Keratinocyte (primary cell): ENCODE data around the gene LCE2B. TPM values are rescaled to one million over a fixed set of nuclear protein-coding genes. Genes with fewer than 3 reads are reported as not detected.

ENCODE experiments used
- DNase-seq: peaks from one replicate; pipeline ENCODE4 v3.0.0-alpha.2; 2011; ENCODE audit warnings: low read depth, missing footprints, low spot score
- FAIRE-seq: peaks from 2 replicates; lab custom pipeline; 2011; peaks lifted over from hg19 to GRCh38; lab: Jason Lieb, UNC
- H2AFZ ChIP-seq: 2 replicates; pipeline ENCODE4 v1.6.0; 2012; ENCODE audit warnings: low read length, control low read depth, inconsistent platforms; ENCODE audit not compliant: control insufficient read depth
- H3K27ac ChIP-seq: 2 replicates; pipeline ENCODE4 v1.5.1; 2011; ENCODE audit warnings: low read length; ENCODE audit not compliant: control insufficient read depth, insufficient read depth
- H3K27me3 ChIP-seq: 3 replicates; pipeline ENCODE4 v1.6.0; 2011; ENCODE audit warnings: low read length; ENCODE audit not compliant: control insufficient read depth, insufficient read depth; ENCODE audit errors: extremely low read depth
- H3K36me3 ChIP-seq, 2 experiments: 2 replicates in 1 of 2; 3 replicates in 1 of 2; pipeline ENCODE4 v1.5.1; 2011; ENCODE audit warnings: low read length in 2 of 2, mild to moderate bottlenecking in 1 of 2; ENCODE audit not compliant: control insufficient read depth in 2 of 2, insufficient read depth in 2 of 2; ENCODE audit errors: extremely low read depth in 1 of 2
- H3K4me1 ChIP-seq: 3 replicates; pipeline ENCODE4 v1.5.1; 2011; ENCODE audit warnings: low read length; ENCODE audit not compliant: control insufficient read depth, insufficient read depth; ENCODE audit errors: extremely low read depth
- H3K4me2 ChIP-seq: 3 replicates; pipeline ENCODE4 v1.6.0; 2011; ENCODE audit warnings: low read depth, low read length; ENCODE audit not compliant: control insufficient read depth, insufficient read depth; ENCODE audit errors: extremely low read depth
- H3K4me3 ChIP-seq, 3 experiments: fragments of 200-600 bp in 1 of 3; sonication (generic) in 1 of 3; 2 replicates in 2 of 3; 3 replicates in 1 of 3; pipeline ENCODE4 v1.5.1; 2011 to 2016; ENCODE audit warnings: low read length in 3 of 3, mild to moderate bottlenecking in 3 of 3, control low read depth in 2 of 3, inconsistent platforms in 1 of 3, low read depth in 1 of 3, mixed read lengths in 1 of 3, mixed run types in 1 of 3, moderate library complexity in 1 of 3; ENCODE audit not compliant: control insufficient read depth in 2 of 3, insufficient read depth in 2 of 3; ENCODE audit errors: extremely low read depth in 1 of 3
- H3K79me2 ChIP-seq: 2 replicates; pipeline ENCODE4 v1.6.0; 2012; ENCODE audit warnings: low read length; ENCODE audit not compliant: control insufficient read depth, insufficient read depth
- H3K9ac ChIP-seq: 3 replicates; pipeline ENCODE4 v1.6.0; 2011; ENCODE audit warnings: low read length; ENCODE audit not compliant: control insufficient read depth, insufficient read depth; ENCODE audit errors: extremely low read depth
- H3K9me1 ChIP-seq: 3 replicates; pipeline ENCODE4 v1.6.0; 2011; ENCODE audit warnings: low read length; ENCODE audit not compliant: control insufficient read depth, insufficient read depth; ENCODE audit errors: extremely low read depth
- H3K9me3 ChIP-seq: 2 replicates; pipeline ENCODE4 v1.5.1; 2012; ENCODE audit warnings: low read depth, low read length; ENCODE audit not compliant: control insufficient read depth
- H4K20me1 ChIP-seq: 3 replicates; pipeline ENCODE4 v1.6.0; 2011; ENCODE audit warnings: low read length; ENCODE audit not compliant: control insufficient read depth, insufficient read depth; ENCODE audit errors: extremely low read depth
- EZH2 ChIP-seq: IDR thresholded peaks from one replicate; pipeline ENCODE4 v1.6.1; 2012; ENCODE audit warnings: inconsistent platforms, mild to moderate bottlenecking, low read length, moderate library complexity
- dilution Hi-C: fragments of 300-500 bp; cut with MboI; formaldehyde crosslinking; loops from one replicate; pipeline ENCODE4 v1.7.0; 2020; ENCODE audit warnings: low sequenced_read_pairs; ENCODE audit not compliant: extremely low pct_ligation_motif_present
- polyA plus RNA-seq, 5 experiments: library from polyadenylated mRNA; depleted of rRNA in 3 of 5; stranded (reverse) in 3 of 5; stranded (forward) in 1 of 5; unstranded in 1 of 5; fragments of >200 nt; gene quantifications; 1 replicate in 1 of 5; 2 replicates in 3 of 5; 3 replicates in 1 of 5; pipeline versions ENCODE4 v1.2.1 to v1.2.3, GENCODE V29; 2011 to 2012; ENCODE audit warnings: missing spikeins in 2 of 5, low read depth in 1 of 5, low replicate concordance in 1 of 5
- TF ChIP-seq, protein P1 (sequence below), 3 experiments: IDR thresholded peaks in 1 of 3; conservative IDR thresholded peaks in 1 of 3; optimal IDR thresholded peaks in 1 of 3; 2 replicates in 2 of 3; 3 replicates in 1 of 3; pipeline versions ENCODE3 to v1.5.1; 2011; ENCODE audit warnings: low read length in 3 of 3, mild to moderate bottlenecking in 3 of 3, moderate library complexity in 2 of 3, control low read depth in 1 of 3, inconsistent platforms in 1 of 3; ENCODE audit not compliant: insufficient read depth in 2 of 3; ENCODE audit errors: extremely low read depth in 1 of 3

LCE2B gene
- polyA plus RNA-seq, 1 donor (not counting 4 experiments of a cell fraction or from before 2014, with no cell fraction given): 0.49 TPM

DNA sequence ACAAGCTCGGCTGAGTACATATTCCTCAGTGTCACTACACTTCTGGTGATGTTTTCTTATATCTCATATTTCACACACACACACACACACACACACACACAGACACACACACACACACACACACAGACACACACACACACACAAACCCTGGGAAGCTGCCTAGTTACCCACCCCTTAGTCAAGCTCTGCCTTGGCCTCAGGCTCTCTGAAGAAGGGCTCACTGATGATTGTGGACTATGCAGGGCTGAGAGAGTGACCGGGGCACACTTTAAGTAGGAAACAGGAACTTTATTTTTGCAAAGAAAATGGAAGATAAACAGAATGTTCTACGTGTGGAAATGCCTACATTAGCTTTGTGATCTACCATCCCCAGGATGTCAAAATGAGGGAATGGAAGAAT is 42.0 kb upstream of the LCE2B start:
- H3K36me3 ChIP-seq: no peaks in the 10 kb centered on the region
- DNase-seq: no peak
- H3K27me3 ChIP-seq: peaks cover 5% of the 10 kb centered on the region
- no peak for TF ChIP-seq EZH2
- TF ChIP-seq, protein P1, sequence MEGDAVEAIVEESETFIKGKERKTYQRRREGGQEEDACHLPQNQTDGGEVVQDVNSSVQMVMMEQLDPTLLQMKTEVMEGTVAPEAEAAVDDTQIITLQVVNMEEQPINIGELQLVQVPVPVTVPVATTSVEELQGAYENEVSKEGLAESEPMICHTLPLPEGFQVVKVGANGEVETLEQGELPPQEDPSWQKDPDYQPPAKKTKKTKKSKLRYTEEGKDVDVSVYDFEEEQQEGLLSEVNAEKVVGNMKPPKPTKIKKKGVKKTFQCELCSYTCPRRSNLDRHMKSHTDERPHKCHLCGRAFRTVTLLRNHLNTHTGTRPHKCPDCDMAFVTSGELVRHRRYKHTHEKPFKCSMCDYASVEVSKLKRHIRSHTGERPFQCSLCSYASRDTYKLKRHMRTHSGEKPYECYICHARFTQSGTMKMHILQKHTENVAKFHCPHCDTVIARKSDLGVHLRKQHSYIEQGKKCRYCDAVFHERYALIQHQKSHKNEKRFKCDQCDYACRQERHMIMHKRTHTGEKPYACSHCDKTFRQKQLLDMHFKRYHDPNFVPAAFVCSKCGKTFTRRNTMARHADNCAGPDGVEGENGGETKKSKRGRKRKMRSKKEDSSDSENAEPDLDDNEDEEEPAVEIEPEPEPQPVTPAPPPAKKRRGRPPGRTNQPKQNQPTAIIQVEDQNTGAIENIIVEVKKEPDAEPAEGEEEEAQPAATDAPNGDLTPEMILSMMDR (optimal IDR thresholded peaks at IDR 0.05 in 1 of 3, IDR thresholded peaks at IDR 0.05 in 1 of 3, conservative IDR thresholded peaks at IDR 0.05 in 1 of 3; ENCODE audit: extremely low read depth in 1 of 3, insufficient read depth in 2 of 3, low read length in 3 of 3): no peak
- no peak overlapping the region for H3K27ac ChIP-seq
- no peaks in the 10 kb centered on the region for H3K4me1 ChIP-seq
- dilution Hi-C loops: no loop called here
- no peaks in the 10 kb centered on the region for H3K9me1 ChIP-seq
- no peak overlapping the region for H3K4me3 ChIP-seq
- no peak overlapping the region for H2AFZ ChIP-seq
- H3K4me2 ChIP-seq: no peak overlapping the region
- no peaks in the 10 kb centered on the region for H4K20me1 ChIP-seq
- no peaks in the 10 kb centered on the region for H3K79me2 ChIP-seq
- no peaks in the 10 kb centered on the region for H3K9me3 ChIP-seq
- H3K9ac ChIP-seq: no peak overlapping the region
- no peak for FAIRE-seq

DNA sequence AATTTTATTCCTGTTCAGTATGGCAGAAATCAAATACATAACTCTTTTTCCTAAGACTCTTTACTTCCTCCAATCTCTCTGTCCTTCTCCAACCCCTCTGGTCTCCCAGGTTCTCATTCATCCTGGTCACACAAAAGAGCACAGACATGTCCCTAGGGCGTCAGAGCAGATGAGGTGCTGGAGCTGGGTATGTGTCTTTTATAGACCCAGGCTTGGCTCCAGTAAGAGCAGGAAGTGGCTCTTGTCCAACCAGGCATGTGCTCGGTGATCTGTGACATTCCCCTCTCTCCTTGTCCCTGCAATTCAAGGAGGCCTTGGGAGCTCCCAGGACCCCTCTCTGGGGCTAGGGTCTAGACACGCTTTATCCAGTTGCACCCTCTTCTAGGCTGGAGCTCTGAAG is 40.8 kb upstream of the LCE2B start:
- Histone ChIP-seq H3K27ac (no peak overlapping the region), H2AFZ (no peak overlapping the region), H3K9me3 (no peaks in the 10 kb centered on the region), H3K9me1 (no peaks in the 10 kb centered on the region), H3K79me2 (no peaks in the 10 kb centered on the region), H3K9ac (no peak overlapping the region), H3K27me3 (peaks cover 5% of the 10 kb centered on the region), H3K4me2 (no peak overlapping the region), H3K4me1 (no peaks in the 10 kb centered on the region), H3K4me3 (no peak overlapping the region), H4K20me1 (no peaks in the 10 kb centered on the region), H3K36me3 (no peaks in the 10 kb centered on the region)
- FAIRE-seq (no peak), DNase-seq (no peak)
- no peak for TF ChIP-seq EZH2
- TF ChIP-seq, protein P1 (optimal IDR thresholded peaks at IDR 0.05 in 1 of 3, IDR thresholded peaks at IDR 0.05 in 1 of 3, conservative IDR thresholded peaks at IDR 0.05 in 1 of 3; ENCODE audit: extremely low read depth in 1 of 3, insufficient read depth in 2 of 3, low read length in 3 of 3): no peak
- dilution Hi-C loops: no loop called here
